HT-29 (cell line): ENCODE results near the gene ZCCHC9. TPM values are rescaled to one million over a fixed set of nuclear protein-coding genes. Genes with fewer than 3 reads are reported as not detected.
"Not testable (repeated sequence)": the region's sequence is repeated elsewhere in the genome, so short reads cannot be mapped to it uniquely, and the experiment has no call there.

ENCODE experiments used
- DNase-seq: peaks from one replicate; pipeline ENCODE4 v3.0.0-alpha.2; 2015; ENCODE audit warnings: low spot score
- total RNA-seq: library from RNA; depleted of rRNA; stranded (reverse); fragments of >200 nt; shearing (Covaris generic); gene quantifications from 2 replicates; pipeline ENCODE4 v1.2.3, GENCODE V29; 2014; rRNA removed

The ZCCHC9 gene
- total RNA-seq, result 10.3 and 11.2 TPM in 2 replicates

DNA sequence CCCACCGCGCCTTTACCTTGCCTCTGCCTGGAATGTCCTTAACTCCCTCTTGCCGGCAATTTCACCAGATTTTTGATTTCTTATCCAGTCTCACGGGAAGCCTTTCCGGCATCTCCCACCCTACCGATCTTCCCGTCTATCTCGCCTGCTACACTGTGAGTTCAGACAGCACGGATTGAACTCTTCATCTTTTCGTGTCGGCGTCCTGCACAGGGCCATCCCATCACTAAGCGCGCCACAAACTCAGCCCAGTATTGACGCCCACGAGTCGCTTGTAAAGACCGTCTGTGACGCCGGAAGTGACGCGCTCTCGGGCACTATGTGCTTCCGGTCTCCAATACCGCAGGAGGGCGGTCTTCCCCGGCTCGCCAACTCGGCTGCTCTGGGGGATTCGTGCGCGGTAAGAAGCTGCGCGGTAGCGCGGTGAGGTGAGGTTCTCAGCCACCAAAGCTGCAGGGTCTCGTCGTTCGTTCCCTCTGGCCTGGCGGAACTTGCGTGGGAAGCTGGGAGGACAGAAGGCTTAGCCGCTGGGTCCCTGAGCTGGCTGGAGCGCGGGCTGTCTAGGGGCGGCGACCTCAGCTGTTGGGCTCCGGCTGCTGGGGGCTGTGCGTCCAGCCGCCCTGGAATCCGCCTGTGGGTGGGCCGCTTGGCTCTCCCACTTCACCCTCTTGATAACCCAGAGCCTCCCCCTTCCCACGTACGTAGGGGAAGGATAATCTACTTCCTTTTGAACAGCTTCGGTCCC lies at the start of gene ZCCHC9:
TSS of gene ZCCHC9 (plus strand) at position 317 of the 745 bp plus-strand sequence. CDS start 3,171 bp downstream, outside the sequence.
- DNase-seq, result peak; percentile 98

DNA sequence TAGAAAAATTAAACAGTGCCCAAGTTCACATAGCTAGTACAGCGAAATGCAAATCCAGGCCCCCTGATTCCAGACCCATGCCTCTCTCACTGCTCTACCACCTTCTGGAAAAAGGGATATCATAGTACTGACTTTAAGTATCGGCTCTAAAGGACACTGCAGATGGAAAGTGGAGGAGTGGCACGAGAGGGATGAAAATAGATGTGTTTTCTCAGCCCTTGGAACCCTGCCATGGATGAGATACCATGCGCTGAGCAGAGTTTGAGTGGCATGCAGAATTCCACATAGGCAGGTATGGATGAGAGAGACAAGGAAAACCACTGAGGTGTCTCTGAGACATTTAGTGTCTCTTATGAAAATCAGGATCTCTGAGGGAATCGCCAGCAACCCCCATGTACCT lies 49.5 kb upstream of the ZCCHC9 start:
- no peak for DNase-seq

DNA sequence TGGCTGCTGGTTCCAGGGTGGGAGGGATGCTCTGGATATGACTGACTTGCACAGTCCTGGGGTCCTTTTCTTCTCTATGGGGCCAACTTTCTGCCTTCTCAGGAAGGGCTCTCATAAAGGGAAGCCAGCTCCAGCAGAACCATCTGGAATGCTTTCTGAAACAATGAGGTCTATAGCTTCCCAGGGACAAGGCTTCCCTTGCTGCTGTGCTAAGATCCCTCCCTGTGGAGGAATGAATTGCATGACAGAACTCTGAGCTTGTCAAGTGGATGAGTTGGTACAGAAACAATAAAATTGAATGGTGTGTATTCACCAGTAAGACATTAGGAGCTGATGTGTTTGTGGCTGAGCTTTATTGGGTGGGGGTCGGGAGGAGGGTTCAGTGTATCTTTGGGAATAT lies 48.5 kb upstream of the ZCCHC9 start:
- DNase-seq, result no peak

DNA sequence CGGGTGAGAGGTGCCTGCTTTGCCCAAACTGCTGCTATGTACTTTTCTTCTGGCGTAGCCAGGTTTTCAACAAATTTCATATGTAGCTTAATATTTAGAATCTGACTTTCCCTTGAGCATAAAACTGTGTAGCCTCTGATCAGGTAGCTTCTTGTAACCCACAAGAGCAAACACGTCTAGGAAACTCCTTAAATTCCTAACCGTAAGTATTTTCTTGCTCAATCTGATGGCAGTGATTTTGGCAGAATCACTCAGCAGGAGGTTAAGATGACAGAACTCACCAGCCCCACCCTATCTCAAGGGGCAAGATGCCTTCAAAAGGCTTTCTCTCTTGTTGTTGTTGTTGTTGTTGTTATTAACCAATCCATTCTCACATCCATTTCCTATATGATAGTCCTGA lies 47.5 kb upstream of the ZCCHC9 start:
- no peak for DNase-seq

GRCh38 chr5:81254886-81255559 lies 46.4 kb upstream of the ZCCHC9 start:
- no peak for DNase-seq

DNA sequence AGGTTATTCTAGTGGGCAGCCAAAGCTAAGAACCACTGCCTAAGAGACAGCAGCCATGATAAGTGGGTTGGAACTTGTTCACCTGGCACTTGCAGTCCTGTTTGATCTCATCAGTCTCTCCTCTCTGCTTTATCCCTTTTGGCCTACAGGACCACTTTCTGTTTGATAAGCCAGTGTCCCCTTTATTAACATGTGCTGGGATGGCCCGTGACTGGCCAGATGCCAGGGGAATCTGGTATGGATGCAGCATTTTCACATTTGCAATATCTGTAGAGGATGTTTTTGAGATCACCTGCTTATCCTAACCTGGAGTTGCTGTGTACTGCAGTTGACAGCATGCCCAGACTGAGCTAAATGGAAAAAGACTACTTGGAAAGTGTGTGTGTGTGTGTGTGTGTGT lies 44.6 kb upstream of the ZCCHC9 start:
- DNase-seq, result no peak

- not testable (repeated sequence) for DNase-seq
Measured at GRCh38 chr5:81262796-81263195, 38.6 kb upstream of the ZCCHC9 start.

GRCh38 chr5:81265101-81265500 lies 36.3 kb upstream of the ZCCHC9 start:
- no peak for DNase-seq

DNA sequence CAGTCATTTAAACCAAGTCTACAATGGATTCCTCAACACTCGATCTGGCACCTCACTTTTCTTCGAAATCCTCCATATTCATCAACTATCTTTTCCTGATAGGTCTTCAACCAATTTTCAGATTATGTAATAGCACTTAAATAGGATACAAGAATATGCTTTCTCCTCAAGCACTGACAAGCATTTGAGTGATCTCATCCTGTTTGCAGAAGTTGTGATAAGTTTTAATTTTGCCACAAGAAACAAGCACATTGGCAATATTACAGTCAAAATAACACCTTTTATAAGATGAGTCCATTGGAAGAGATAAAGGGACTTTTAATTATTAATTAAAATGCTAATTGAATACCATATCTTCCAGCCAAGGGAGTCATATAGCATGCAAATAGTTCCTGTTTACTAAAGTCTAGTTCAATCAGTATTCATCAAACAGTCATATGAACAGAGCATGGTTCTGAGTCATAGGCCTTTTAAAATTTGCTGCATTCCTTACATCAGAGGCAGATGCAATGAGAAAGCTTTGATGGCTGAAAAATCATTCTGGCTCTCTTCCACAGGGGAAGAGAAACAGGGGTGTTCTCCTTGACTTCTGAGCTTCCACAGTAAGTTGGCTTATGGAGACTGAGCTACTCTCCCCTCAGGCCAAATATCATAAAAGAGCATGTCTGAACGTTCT lies 32.7 kb upstream of the ZCCHC9 start:
- DNase-seq, result peak; percentile 22

DNA sequence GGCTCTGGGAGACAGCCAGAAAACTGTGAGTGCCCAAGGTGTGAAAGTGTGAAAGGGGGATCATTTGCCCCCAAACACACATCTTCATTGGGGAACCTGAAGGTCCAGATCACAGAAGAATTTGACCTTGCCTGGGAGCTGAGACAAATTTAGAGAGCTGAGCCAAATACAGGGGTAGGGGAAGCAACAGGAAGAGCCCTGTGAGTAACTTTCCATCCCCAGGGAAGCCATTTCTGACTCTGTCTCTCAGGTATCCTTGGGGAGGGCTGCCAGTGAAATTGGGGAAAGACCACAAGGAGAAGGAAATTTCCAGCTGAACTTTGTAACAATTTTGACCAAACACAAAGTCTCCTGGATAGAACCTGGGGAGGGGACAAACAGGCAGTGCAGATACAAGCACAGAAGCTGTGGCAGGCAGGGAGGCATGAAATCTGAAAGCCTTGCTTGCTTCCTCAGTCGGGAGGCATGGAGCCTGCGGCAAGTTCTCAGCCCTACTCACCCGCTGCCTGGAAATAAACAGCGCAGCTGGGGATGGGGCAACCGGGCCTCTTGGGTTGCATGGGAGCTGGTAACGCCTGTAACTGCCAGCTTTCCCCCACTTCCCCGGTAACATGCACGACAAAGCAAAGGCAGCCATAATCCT lies 31.5 kb upstream of the ZCCHC9 start:
- no peak for DNase-seq

- not testable (repeated sequence) for DNase-seq
Measured at GRCh38 chr5:81270394-81271027, 30.9 kb upstream of the ZCCHC9 start.

GRCh38 chr5:81283976-81284375 lies 17.4 kb upstream of the ZCCHC9 start:
- DNase-seq, result no peak

DNA sequence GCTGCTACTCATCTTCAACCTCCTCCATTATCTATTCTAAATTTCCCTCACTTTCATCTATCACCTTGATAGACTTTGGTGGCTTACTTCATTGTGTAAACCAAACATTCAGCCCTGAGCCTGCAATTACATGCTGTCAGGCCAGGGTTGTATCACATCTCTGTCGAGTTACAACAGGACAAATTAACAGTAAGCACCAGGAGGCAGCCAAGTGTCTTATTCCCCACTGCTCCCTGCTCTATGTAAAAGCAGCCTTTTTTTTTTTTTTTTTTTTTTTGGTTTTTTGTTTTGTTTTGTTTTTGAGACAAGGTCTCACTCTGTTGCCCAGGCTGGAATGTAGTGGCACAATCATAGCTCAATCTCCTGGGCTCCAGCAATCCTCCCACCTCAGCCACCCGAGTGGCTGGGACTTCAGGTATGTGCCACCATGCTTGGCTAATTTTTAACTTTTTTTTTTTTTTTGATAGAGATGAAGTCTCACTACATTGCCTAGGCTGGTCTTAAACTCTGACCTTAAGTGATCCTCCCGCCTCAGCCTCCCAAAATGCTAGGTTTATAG lies 15.2 kb upstream of the ZCCHC9 start:
- no peak for DNase-seq

DNA sequence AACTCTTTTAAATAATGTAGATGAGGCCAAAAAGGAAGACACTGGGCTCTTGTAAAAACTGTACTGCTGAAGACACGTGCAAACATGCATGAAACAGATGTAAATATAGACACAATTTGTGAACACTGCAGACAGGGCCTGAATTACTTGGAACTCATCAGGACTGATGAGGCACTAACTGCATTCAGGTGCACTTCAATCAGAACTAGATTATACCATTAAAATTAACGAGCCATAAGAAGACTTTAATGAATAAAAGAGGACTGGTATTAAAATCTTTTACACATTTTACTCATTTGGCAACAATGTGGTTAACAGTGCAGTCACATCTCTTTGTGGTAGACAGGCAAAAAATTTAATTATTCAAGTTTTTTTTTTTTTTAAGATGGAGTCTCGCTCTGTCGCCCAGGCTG lies 13.4 kb upstream of the ZCCHC9 start:
- DNase-seq, result no peak

GRCh38 chr5:81290146-81290545 lies 11.2 kb upstream of the ZCCHC9 start:
- DNase-seq, result no peak

GRCh38 chr5:81292130-81292529 lies 9.3 kb upstream of the ZCCHC9 start:
- no peak for DNase-seq

DNA sequence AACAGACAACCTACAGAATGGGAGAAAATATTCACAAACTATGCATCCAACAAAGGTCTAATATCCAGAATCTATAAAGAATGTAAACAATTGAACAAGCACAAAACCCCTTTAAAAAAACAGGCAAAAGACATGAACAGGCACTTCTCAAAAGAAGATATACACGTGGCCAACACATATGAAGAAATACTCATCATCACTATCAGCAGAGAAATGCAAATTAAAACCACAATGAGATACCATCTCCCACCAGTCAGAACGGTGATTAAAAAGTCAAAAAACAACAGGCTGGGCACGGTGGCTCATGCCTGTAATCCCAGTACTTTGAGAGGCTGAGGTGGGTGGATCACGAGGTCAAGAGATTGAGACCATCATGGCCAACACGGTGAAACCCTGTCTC lies 7.4 kb upstream of the ZCCHC9 start:
- not testable (repeated sequence) for DNase-seq

GRCh38 chr5:81297531-81297930 lies 3.9 kb upstream of the ZCCHC9 start:
- DNase-seq, result no peak

DNA sequence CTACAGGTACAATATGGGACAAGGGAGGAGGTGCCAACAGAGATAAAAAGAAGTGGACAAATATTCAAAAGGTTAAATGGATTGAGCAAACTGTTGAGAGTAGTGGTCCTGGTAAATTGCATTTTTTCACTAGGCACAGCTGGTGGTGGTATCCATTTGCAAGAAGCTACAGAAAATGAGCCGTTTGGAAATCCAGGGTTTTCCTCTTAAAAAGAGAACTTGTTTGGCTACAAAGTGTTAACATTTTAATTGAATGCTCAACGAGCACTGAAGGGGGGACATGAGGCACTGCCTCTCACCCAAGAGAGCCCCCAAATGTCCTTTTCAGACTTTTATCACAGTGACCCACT lies 491 bp upstream of the ZCCHC9 start:
- peak; percentile 31 for DNase-seq

GRCh38 chr5:81302596-81302995 lies 1.2 kb downstream of the ZCCHC9 start:
- DNase-seq, result no peak

DNA sequence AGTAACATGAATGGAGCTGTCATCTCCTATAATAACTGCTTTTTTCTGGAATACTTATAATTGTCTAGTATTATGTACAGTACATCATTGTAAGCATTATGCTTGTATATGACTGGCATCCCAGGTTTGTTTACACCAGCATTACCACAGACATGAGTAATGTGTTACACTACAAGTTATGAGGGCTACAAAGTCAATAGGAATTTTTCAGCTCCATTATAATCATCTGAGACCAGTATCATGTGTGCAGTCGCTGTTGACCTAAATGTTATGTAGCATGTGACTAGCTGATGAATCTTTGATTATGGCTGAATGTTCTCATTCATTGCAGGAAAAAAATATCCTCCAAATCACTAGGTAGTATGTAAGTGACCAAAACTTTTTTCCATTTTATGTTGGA lies 2.2 kb downstream of the ZCCHC9 start:
- DNase-seq, result no peak
